Gastrocnemius medialis (tissue), 4 donors: Measurements from ENCODE around the gene NUP214. TPM values are rescaled to one million over a fixed set of nuclear protein-coding genes. Genes with fewer than 3 reads are reported as not detected.
A peak's percentile ranks its signal among the peaks of the same experiment; 100 is the strongest.

Experiments used
- ATAC-seq, 2 donors: fragments of 150-250 bp; one replicate each; pipeline ENCODE4 v1.9.1; 2016
- DNase-seq, 2 donors: peaks; one replicate each; pipeline ENCODE4 v3.0.0-alpha.2; 2019
- H3K27ac ChIP-seq, 4 donors: fragments of 200-600 bp; sonication (generic); 1 replicate in 1 of 4; 2 replicates in 3 of 4; pipeline ENCODE4 v1.5.1; 2016 to 2018; ENCODE audit warnings: mild to moderate bottlenecking in 2 of 4, moderate library complexity in 1 of 4
- H3K27me3 ChIP-seq, 3 donors: fragments of 200-600 bp; sonication (generic) in 2 of 3; 1 replicate in 1 of 3; 2 replicates in 2 of 3; pipeline versions ENCODE4 v1.5.1 to v1.6.0; 2016 to 2019; ENCODE audit warnings: mild to moderate bottlenecking in 1 of 3, moderate library complexity in 1 of 3
- H3K36me3 ChIP-seq, 2 donors: fragments of 200-600 bp; sonication (generic) in 1 of 2; one replicate each; pipeline ENCODE4 v1.5.1; 2017 to 2018
- H3K4me1 ChIP-seq, 2 donors: fragments of 200-600 bp; sonication (generic) in 1 of 2; one replicate each; pipeline ENCODE4 v1.5.1; 2016 to 2017; ENCODE audit warnings: mild to moderate bottlenecking in 2 of 2
- H3K4me3 ChIP-seq, 4 donors: fragments of 200-600 bp; sonication (generic) in 3 of 4; 1 replicate in 1 of 4; 2 replicates in 3 of 4; pipeline ENCODE4 v1.5.1; 2016 to 2019; ENCODE audit warnings: mild to moderate bottlenecking in 2 of 4
- H3K9me3 ChIP-seq, 3 donors: fragments of 200-600 bp; sonication (generic) in 2 of 3; 1 replicate in 1 of 3; 2 replicates in 2 of 3; pipeline ENCODE4 v1.5.1; 2016 to 2019
- CTCF ChIP-seq, 5 experiments: fragments of 450-650 bp in 3 of 5; fragments of 200-600 bp in 2 of 5; sonication (generic) in 2 of 5; IDR thresholded peaks in 4 of 5; conservative IDR thresholded peaks in 1 of 5; 1 replicate in 4 of 5; 2 replicates in 1 of 5; pipeline ENCODE4 v1.5.1; 2016 to 2019; ENCODE audit warnings: antibody characterized with exemption in 5 of 5, mild to moderate bottlenecking in 3 of 5, moderate library complexity in 3 of 5
- POLR2A ChIP-seq, 2 donors: fragments of 450-650 bp; IDR thresholded peaks; one replicate each; pipeline ENCODE4 v1.6.1; 2017; ENCODE audit warnings: antibody characterized with exemption in 2 of 2, mild to moderate bottlenecking in 2 of 2, moderate library complexity in 2 of 2
- in situ Hi-C, 4 donors: fragments of 200-750 bp; cut with MboI; loops; one replicate each; pipeline versions ENCODE4 v1.15.0 to v1.8.0; 2017; ENCODE audit warnings: low sequenced_read_pairs in 4 of 4
- intact Hi-C: fragments of 100-400 bp; cut with DNase I; formaldehyde crosslinking; loops from one replicate; pipeline ENCODE4 v1.15.1; 2023; ENCODE audit warnings: low total_unique reads
- total RNA-seq, 4 donors: library from RNA; depleted of rRNA; stranded (reverse); fragments of >200 nt; gene quantifications; one replicate each; pipeline versions ENCODE4 v1.1.0 to v1.2.3, GENCODE V29; 2016

NUP214 gene
- total RNA-seq, 4 donors from 2014 or later: 24.2 to 47.5 (median 29.9) TPM

- in situ Hi-C loops (no loop called here), intact Hi-C loops (no loop called here)
- Histone ChIP-seq H3K27me3 (no peaks in the 10 kb centered on the region), H3K4me1 (peaks cover 62 to 63% of the 10 kb centered on the region in 2 donors), H3K9me3 (no peaks in the 10 kb centered on the region), H3K36me3 (no peaks in the 10 kb centered on the region), H3K27ac (peak overlapping the region; percentile 94 to 100 (median 98)), H3K4me3 (peak overlapping the region; percentile 64 to 82 (median 74))
- ATAC-seq (peak; percentile 41 to 45), DNase-seq (peak; percentile 75 to 84)
- peak; percentile 92 to 93 for TF ChIP-seq POLR2A (IDR thresholded peaks at IDR 0.05)
- peak in 1 of 5 experiments; percentile 27 for TF ChIP-seq CTCF (IDR thresholded peaks at IDR 0.05 in 4 of 5, conservative IDR thresholded peaks at IDR 0.05 in 1 of 5)
These were observed 149.4 kb downstream of the NUP214 start for GRCh38 chr9:131274674-131275331.

DNA sequence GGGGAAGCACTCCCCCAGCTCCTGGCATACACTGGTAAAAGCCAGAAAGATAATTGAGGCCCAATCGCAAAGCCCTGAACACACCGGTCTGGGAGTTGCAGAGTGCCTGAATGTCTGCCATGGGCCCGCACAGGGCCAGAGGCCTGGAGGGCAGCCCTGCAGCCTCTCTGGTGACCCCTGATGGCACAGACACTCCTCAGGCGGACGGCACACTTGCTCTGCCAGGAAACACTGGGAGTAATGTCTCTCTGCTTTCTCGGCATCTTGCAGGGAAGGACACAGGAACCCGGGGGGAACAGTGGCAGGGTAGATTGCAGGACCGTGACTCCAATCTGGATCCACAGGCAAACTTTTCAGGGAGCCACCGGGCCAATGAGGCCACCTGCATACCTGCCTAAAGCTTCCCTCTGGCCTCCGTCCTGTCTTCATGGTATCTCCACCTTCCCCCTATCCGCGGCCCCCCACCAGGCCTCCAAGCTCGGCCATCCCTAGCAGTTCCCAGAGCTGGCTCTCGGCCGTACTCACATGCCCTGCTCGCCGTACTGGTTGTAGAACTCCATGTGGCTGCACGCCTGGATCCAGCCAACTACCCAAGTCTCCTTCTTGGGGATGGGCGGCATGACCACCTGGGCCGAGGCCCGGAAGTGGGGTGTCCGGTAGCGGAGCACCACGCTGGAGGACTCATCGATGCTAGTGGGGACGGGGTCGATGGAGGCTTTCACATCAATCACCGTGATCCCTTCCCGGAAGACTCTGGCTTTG is 150.1 kb downstream of the NUP214 start:
- in situ Hi-C loops (no loop called here), intact Hi-C loops (no loop called here)
- no peaks in the 10 kb centered on the region for H3K9me3 ChIP-seq
- DNase-seq (peak in 1 of 2 donors; percentile 82), ATAC-seq (peak; percentile 25 to 34)
- TF ChIP-seq CTCF (IDR thresholded peaks at IDR 0.05 in 4 of 5, conservative IDR thresholded peaks at IDR 0.05 in 1 of 5) (peak in 2 of 5 experiments; percentile 7 to 44), POLR2A (IDR thresholded peaks at IDR 0.05) (no peak)
- H3K4me3 ChIP-seq: peak overlapping the region; percentile 64 to 82 (median 74)
- H3K4me1 ChIP-seq: peaks cover 57% of the 10 kb centered on the region in 2 donors
- H3K27ac ChIP-seq: peak overlapping the region; percentile 94 to 100 (median 98)
- no peaks in the 10 kb centered on the region for H3K27me3 ChIP-seq
- H3K36me3 ChIP-seq: no peaks in the 10 kb centered on the region

DNA sequence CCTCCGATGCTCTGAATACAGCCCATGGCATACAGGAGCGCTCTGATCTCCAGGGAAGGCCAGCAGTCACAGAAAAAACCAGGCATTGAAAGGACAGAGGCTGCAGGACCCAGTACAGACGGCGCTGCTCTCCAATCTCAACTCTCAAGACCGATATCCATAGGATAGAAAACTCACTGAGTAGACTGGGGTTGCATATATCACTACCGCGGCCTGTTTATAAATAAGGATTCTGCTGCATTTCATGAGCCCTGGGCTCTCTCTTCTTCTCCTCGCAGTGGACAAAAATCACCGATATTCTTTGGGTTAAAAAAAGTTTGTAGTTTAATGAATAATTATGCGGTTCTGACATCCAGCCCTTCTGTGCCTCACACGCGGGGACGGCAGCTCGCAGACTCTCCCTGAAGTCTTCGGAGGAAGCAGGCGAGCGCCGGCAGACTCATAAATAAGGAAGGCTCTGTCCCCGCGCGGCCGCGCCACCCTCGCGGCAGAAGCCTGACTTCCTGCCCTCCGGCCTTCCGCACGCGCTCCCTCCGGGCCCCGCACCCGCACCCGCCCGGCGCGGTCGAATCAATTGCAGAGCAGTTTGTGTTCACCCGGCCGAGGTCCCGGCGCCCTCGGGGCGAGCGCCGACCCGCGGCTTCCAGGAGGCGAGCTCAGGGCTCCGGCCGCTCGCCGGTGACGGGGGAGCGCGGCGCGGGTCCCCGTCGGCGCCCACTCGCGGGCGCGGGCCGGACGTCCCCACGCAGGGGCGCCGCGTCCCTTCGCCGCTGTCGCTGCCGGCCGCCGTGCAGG is 150.9 kb downstream of the NUP214 start, which contains the start of gene FAM78A:
FAM78A (minus strand) TSS at position 417 of the 795 bp plus-strand sequence; CDS start at position 86, 331 bp downstream.
- peak in 1 of 2 donors; percentile 9 for TF ChIP-seq POLR2A (IDR thresholded peaks at IDR 0.05)
- peak in 1 of 5 experiments; percentile 16 for TF ChIP-seq CTCF (IDR thresholded peaks at IDR 0.05 in 4 of 5, conservative IDR thresholded peaks at IDR 0.05 in 1 of 5)
- DNase-seq (peak in 1 of 2 donors; percentile 50), ATAC-seq (peak; percentile 4 to 5)
- no peaks in the 10 kb centered on the region for H3K9me3 ChIP-seq
- no peaks in the 10 kb centered on the region for H3K27me3 ChIP-seq
- peaks cover 50% of the 10 kb centered on the region in 2 donors for H3K4me1 ChIP-seq
- no peaks in the 10 kb centered on the region for H3K36me3 ChIP-seq
- H3K4me3 ChIP-seq: peak within 1 kb of the TSS; percentile 64 to 82 (median 74)
- intact Hi-C loops: no loop called here
- H3K27ac ChIP-seq: peak within 1 kb of the TSS; percentile 94 to 100 (median 98)
- in situ Hi-C loops: no loop called here

GRCh38 chr9:131276891-131277286 is 151.5 kb downstream of the NUP214 start:
- Histone ChIP-seq H3K36me3 (no peaks in the 10 kb centered on the region), H3K4me1 (peaks cover 48 to 49% of the 10 kb centered on the region in 2 donors), H3K9me3 (no peaks in the 10 kb centered on the region), H3K27ac (peak overlapping the region; percentile 94 to 100 (median 98)), H3K4me3 (peak overlapping the region; percentile 64 to 82 (median 74)), H3K27me3 (no peaks in the 10 kb centered on the region)
- DNase-seq (no peak), ATAC-seq (peak; percentile 7 to 10)
- intact Hi-C loops: no loop called here
- in situ Hi-C loops: no loop called here
- TF ChIP-seq CTCF (IDR thresholded peaks at IDR 0.05 in 4 of 5, conservative IDR thresholded peaks at IDR 0.05 in 1 of 5) (no peak), POLR2A (IDR thresholded peaks at IDR 0.05) (no peak)
